ENCODE data around the gene BRAT1. TPM values are rescaled to one million over a fixed set of nuclear protein-coding genes. Genes with fewer than 3 reads are reported as not detected.
A peak's percentile ranks its signal among the peaks of the same experiment; 100 is the strongest.

The BRAT1 gene
- total RNA-seq, 1 donor from 2014 or later: 19.7 TPM

DNA sequence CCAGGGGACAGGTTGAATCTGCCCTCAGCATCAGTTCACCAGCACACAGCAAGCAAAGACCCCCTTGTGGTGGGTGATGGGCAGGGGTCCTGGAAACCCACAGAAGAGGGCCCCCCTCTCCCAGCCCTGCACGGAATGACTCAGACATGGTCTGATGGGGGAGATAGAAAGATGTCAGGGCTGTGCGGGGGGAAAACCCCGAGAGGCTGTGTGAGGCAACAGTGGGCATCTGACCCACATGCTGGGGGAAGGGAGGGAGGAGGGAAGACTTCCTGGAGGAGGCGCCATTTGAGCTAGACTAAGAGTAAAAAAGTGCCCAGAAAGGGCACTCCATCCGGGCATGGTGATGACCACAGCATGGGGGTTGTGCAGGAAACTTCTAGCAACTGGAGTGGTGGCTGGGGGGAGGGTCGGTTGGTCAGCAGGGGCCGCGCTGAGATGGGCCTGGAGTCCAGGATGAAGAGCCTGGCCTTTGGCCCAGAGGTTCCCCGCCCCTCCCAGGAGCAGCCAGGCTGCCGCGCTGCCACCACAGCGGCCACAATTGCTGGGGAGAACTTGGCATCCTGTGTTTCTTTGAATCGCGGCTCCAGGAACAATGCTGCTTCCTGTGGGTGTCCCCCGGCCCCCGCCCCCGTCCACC is 33.3 kb downstream of the BRAT1 start:
- no peak for FAIRE-seq
- Mint-ChIP-seq H3K9me3 (ENCODE audit: unreplicated experiment) (no peaks in the 10 kb centered on the region), H3K27me3 (ENCODE audit: low read depth, unreplicated experiment) (no peaks in the 10 kb centered on the region), H3K4me1 (ENCODE audit: low read depth, unreplicated experiment) (peaks cover 24% of the 10 kb centered on the region), H3K36me3 (ENCODE audit: low read depth, unreplicated experiment) (peaks cover 4% of the 10 kb centered on the region), H3K27ac (ENCODE audit: unreplicated experiment) (peak overlapping the region; percentile 59), H3K4me3 (ENCODE audit: unreplicated experiment) (peak overlapping the region; percentile 90)
- Histone ChIP-seq H4K20me1 (ENCODE audit: insufficient read depth, low read length) (peaks cover 44% of the 10 kb centered on the region), H3K79me2 (ENCODE audit: insufficient read depth, low read length) (peaks cover 45% of the 10 kb centered on the region), H3K4me3 (ENCODE audit: insufficient read depth, low read depth, low read length) (peak overlapping the region; percentile 64), H3K9me3 (ENCODE audit: insufficient read depth, low read depth, low read length) (no peaks in the 10 kb centered on the region), H3K36me3 (ENCODE audit: insufficient read depth, low read length) (no peaks in the 10 kb centered on the region), H3K9ac (ENCODE audit: low read length) (peak overlapping the region; percentile 76), H3K4me1 (ENCODE audit: insufficient read depth, low read length) (peaks cover 65% of the 10 kb centered on the region), H3K4me2 (ENCODE audit: low read length) (peak overlapping the region; percentile 87), H2AFZ (ENCODE audit: low read depth, low read length) (no peak overlapping the region), H3K27ac (ENCODE audit: low read depth, low read length) (peak overlapping the region; percentile 37), H3K27me3 (ENCODE audit: insufficient read depth, low read length) (no peaks in the 10 kb centered on the region)
- DNase-seq (ENCODE audit: low read depth): no peak
- no peak for TF ChIP-seq EZH2 (IDR thresholded peaks at IDR 0.05; ENCODE audit: insufficient read depth, low read length)

DNA sequence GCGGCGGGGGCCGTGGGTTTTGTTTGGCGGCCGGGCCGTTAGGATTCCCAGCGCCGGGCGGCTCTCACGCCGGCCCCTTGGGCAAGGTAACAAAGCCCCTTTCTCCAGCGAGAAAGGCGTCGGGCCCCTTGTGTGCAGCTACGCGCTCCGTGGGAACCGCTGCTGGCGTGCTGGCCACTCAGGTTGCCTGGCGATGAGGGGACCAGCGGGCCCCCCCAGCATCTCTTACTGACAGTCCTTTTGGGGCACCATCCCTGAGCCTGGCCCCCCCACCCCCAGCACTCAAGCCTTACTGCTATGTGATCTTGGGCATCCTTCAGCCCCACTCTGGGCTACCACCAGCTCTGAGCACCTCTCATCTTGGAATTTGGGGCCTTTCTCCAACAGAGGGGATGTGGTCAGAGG is 34.0 kb downstream of the BRAT1 start:
- Mint-ChIP-seq H3K4me3 (ENCODE audit: unreplicated experiment) (peak overlapping the region; percentile 90), H3K9me3 (ENCODE audit: unreplicated experiment) (no peaks in the 10 kb centered on the region), H3K27me3 (ENCODE audit: low read depth, unreplicated experiment) (no peaks in the 10 kb centered on the region), H3K36me3 (ENCODE audit: low read depth, unreplicated experiment) (peaks cover 4% of the 10 kb centered on the region), H3K27ac (ENCODE audit: unreplicated experiment) (no peak overlapping the region), H3K4me1 (ENCODE audit: low read depth, unreplicated experiment) (peaks cover 24% of the 10 kb centered on the region)
- H3K4me2 ChIP-seq (ENCODE audit: low read length): peak overlapping the region; percentile 87
- TF ChIP-seq, protein P1, sequence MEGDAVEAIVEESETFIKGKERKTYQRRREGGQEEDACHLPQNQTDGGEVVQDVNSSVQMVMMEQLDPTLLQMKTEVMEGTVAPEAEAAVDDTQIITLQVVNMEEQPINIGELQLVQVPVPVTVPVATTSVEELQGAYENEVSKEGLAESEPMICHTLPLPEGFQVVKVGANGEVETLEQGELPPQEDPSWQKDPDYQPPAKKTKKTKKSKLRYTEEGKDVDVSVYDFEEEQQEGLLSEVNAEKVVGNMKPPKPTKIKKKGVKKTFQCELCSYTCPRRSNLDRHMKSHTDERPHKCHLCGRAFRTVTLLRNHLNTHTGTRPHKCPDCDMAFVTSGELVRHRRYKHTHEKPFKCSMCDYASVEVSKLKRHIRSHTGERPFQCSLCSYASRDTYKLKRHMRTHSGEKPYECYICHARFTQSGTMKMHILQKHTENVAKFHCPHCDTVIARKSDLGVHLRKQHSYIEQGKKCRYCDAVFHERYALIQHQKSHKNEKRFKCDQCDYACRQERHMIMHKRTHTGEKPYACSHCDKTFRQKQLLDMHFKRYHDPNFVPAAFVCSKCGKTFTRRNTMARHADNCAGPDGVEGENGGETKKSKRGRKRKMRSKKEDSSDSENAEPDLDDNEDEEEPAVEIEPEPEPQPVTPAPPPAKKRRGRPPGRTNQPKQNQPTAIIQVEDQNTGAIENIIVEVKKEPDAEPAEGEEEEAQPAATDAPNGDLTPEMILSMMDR (IDR thresholded peaks at IDR 0.05; ENCODE audit: insufficient read depth, low read depth, low read length): no peak
- peaks cover 67% of the 10 kb centered on the region for H3K4me1 ChIP-seq (ENCODE audit: insufficient read depth, low read length)
- H2AFZ ChIP-seq (ENCODE audit: low read depth, low read length): no peak overlapping the region
- no peaks in the 10 kb centered on the region for H3K36me3 ChIP-seq (ENCODE audit: insufficient read depth, low read length)
- H4K20me1 ChIP-seq (ENCODE audit: insufficient read depth, low read length): peaks cover 38% of the 10 kb centered on the region
- no peaks in the 10 kb centered on the region for H3K27me3 ChIP-seq (ENCODE audit: insufficient read depth, low read length)
- no peaks in the 10 kb centered on the region for H3K9me3 ChIP-seq (ENCODE audit: insufficient read depth, low read depth, low read length)
- H3K9ac ChIP-seq (ENCODE audit: low read length): peak overlapping the region; percentile 76
- DNase-seq (ENCODE audit: low read depth) (no peak), FAIRE-seq (no peak)
- peak overlapping the region; percentile 64 for H3K4me3 ChIP-seq (ENCODE audit: insufficient read depth, low read depth, low read length)
- H3K79me2 ChIP-seq (ENCODE audit: insufficient read depth, low read length): peaks cover 45% of the 10 kb centered on the region
- peak overlapping the region; percentile 37 for H3K27ac ChIP-seq (ENCODE audit: low read depth, low read length)

DNA sequence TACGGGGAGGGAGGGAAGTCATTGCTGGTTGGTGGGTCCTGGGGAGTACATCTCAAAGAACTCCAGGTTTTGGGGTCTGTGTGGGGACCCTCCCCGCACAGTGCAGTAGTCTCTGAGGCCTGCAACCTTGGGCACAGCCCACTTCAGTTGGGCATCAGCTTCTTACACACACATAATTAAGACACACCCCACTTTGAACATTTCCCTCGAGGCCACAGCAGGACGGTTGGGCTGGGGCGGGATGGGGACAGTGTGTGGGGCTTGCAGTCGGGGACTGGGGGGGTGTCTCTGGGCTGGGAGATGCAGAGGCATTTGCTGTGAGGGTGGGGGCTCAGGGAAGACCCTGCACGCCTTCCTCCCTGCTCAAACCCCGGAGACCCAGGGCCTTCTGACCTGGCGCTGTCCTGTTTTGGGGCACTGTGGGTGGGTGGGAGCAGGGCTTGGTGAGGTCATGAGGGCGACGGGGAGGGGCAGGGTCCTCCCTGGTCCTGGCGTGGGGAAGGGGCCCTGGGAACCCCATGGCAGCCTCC is 34.5 kb downstream of the BRAT1 start:
- Mint-ChIP-seq H3K4me1 (ENCODE audit: low read depth, unreplicated experiment) (peaks cover 24% of the 10 kb centered on the region), H3K27me3 (ENCODE audit: low read depth, unreplicated experiment) (no peaks in the 10 kb centered on the region), H3K27ac (ENCODE audit: unreplicated experiment) (peak overlapping the region; percentile 41), H3K36me3 (ENCODE audit: low read depth, unreplicated experiment) (peaks cover 4% of the 10 kb centered on the region), H3K4me3 (ENCODE audit: unreplicated experiment) (peak overlapping the region; percentile 96), H3K9me3 (ENCODE audit: unreplicated experiment) (no peaks in the 10 kb centered on the region)
- no peak overlapping the region for H2AFZ ChIP-seq (ENCODE audit: low read depth, low read length)
- H3K27me3 ChIP-seq (ENCODE audit: insufficient read depth, low read length): no peaks in the 10 kb centered on the region
- H3K27ac ChIP-seq (ENCODE audit: low read depth, low read length): peak overlapping the region; percentile 15
- peaks cover 33% of the 10 kb centered on the region for H4K20me1 ChIP-seq (ENCODE audit: insufficient read depth, low read length)
- H3K9ac ChIP-seq (ENCODE audit: low read length): peak overlapping the region; percentile 76
- TF ChIP-seq EZH2 (IDR thresholded peaks at IDR 0.05; ENCODE audit: insufficient read depth, low read length): no peak
- TF ChIP-seq, protein P1 (IDR thresholded peaks at IDR 0.05; ENCODE audit: insufficient read depth, low read depth, low read length): no peak
- peaks cover 45% of the 10 kb centered on the region for H3K79me2 ChIP-seq (ENCODE audit: insufficient read depth, low read length)
- peak overlapping the region; percentile 64 for H3K4me3 ChIP-seq (ENCODE audit: insufficient read depth, low read depth, low read length)
- no peaks in the 10 kb centered on the region for H3K36me3 ChIP-seq (ENCODE audit: insufficient read depth, low read length)
- peak overlapping the region; percentile 87 for H3K4me2 ChIP-seq (ENCODE audit: low read length)
- peaks cover 72% of the 10 kb centered on the region for H3K4me1 ChIP-seq (ENCODE audit: insufficient read depth, low read length)
- FAIRE-seq: no peak
- H3K9me3 ChIP-seq (ENCODE audit: insufficient read depth, low read depth, low read length): no peaks in the 10 kb centered on the region
- no peak for DNase-seq (ENCODE audit: low read depth)

Data from astrocyte (in vitro differentiated cells and primary cell).